Cardiac fibroblast (primary cell): ENCODE results near the gene RAB11FIP5.

Experiments used
- DNase-seq, 2 donors: peaks; one replicate each; pipeline versions ENCODE4 v3.0.0 to v3.0.0-alpha.2; 2010; ENCODE audit warnings: low read depth in 2 of 2
- H3K4me3 ChIP-seq, 2 donors: replicated peaks in 1 of 2; 1 replicate in 1 of 2; 2 replicates in 1 of 2; pipeline ENCODE4 v1.5.1; 2011; ENCODE audit warnings: low read depth in 2 of 2, low read length in 2 of 2, mild to moderate bottlenecking in 2 of 2, moderate library complexity in 1 of 2
- TF ChIP-seq, protein P1 (sequence below): IDR thresholded peaks from one replicate; pipeline ENCODE4 v1.5.1; 2011; ENCODE audit warnings: low read depth, mild to moderate bottlenecking, low read length, inconsistent platforms

Gene RAB11FIP5

DNA sequence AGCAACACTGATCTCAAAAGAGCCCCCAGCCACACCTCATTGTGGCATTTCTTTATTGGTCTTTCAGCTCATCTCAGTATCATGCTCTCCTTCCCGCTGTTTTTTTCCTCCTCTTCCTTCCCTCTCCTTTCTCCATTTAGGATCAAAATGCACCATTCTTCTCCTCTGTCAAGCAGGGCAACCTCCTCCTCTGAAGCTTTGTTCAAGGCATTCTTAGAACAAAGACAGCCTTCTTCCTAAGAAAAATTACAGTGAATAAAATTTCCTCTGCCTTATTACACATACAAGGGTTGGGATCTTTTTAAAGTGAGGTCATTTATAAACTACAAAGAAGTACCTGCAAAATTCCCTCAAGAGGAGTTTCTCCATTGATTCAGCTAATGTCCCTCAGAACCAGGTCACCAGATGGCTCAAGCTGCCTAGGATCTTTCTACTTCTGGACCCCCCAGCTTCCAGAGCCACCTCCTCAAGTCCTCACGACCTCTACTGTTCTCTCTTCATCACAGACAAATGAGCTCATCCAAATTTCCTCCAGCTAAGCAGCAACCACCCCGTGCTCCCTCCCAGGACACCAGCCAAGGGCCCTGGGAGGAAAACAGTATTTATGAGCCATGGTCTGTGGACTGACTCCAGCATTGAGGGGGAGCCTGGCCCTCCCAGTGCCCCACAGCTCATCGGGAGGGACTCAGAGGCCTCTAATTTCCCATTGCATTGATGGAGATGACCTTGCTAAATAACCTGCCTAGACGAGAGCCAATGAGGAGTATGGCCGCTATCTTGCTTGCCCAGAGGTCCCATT, 59.2 kb downstream of the RAB11FIP5 start:
- DNase-seq, result peak; percentile 35 to 38
- TF ChIP-seq, protein P1, sequence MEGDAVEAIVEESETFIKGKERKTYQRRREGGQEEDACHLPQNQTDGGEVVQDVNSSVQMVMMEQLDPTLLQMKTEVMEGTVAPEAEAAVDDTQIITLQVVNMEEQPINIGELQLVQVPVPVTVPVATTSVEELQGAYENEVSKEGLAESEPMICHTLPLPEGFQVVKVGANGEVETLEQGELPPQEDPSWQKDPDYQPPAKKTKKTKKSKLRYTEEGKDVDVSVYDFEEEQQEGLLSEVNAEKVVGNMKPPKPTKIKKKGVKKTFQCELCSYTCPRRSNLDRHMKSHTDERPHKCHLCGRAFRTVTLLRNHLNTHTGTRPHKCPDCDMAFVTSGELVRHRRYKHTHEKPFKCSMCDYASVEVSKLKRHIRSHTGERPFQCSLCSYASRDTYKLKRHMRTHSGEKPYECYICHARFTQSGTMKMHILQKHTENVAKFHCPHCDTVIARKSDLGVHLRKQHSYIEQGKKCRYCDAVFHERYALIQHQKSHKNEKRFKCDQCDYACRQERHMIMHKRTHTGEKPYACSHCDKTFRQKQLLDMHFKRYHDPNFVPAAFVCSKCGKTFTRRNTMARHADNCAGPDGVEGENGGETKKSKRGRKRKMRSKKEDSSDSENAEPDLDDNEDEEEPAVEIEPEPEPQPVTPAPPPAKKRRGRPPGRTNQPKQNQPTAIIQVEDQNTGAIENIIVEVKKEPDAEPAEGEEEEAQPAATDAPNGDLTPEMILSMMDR, result no peak

GRCh38 chr2:73050121-73050545, 62.6 kb downstream of the RAB11FIP5 start:
- TF ChIP-seq, protein P1, result no peak
- DNase-seq, result no peak
- H3K4me3 ChIP-seq, result no peak overlapping the region

More for the DNA sequence above, 59.2 kb downstream of the RAB11FIP5 start:
- no peak overlapping the region for H3K4me3 ChIP-seq

- TF ChIP-seq, protein P1, result no peak
- no peak overlapping the region for H3K4me3 ChIP-seq
- DNase-seq, result no peak
Observed at GRCh38 chr2:73043929-73044832, 68.6 kb downstream of the RAB11FIP5 start.

DNA sequence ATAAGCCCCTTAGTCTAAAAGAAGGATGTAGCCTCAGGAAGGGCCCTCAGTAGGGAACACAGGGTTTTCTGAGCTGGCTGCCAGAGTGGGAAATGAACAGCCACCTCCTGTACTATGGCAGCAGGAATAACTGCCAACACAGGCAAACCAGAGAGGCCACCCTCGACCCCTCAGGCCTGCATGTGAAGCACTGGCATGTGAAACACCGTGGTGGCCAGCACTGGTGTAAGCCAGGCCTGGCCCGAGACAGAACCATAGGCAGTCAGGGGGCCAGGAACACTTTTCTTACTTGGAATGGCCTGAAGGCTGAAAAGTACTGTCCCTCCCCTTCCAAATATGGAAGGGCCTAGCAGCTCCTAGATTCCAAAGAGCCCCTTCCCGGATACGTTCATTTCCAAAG, 69.5 kb downstream of the RAB11FIP5 start:
- TF ChIP-seq, protein P1, result no peak
- no peak overlapping the region for H3K4me3 ChIP-seq
- DNase-seq, result no peak

- no peak overlapping the region for H3K4me3 ChIP-seq
- TF ChIP-seq, protein P1, result no peak
- DNase-seq, result no peak
Observed at GRCh38 chr2:73037947-73038585, 74.7 kb downstream of the RAB11FIP5 start.

GRCh38 chr2:73036766-73037165, 76.0 kb downstream of the RAB11FIP5 start:
- H3K4me3 ChIP-seq, result no peak overlapping the region
- DNase-seq, result no peak
- TF ChIP-seq, protein P1, result no peak
